ENCODE data around the gene PPM1J. TPM values are rescaled to one million over a fixed set of nuclear protein-coding genes. Genes with fewer than 3 reads are reported as not detected.
A peak's percentile ranks its signal among the peaks of the same experiment; 100 is the strongest.

The PPM1J gene
- total RNA-seq, 1 experiment from 2014 or later = 0.52 TPM

- no peaks in the 10 kb centered on the region for H3K36me3 ChIP-seq (ENCODE audit: insufficient read depth, low read length, poor library complexity, severe bottlenecking)
- H3K9me3 ChIP-seq (ENCODE audit: low read depth, low read length, poor library complexity, severe bottlenecking) = no peaks in the 10 kb centered on the region
- intact Hi-C loops (cut with micrococcal nuclease; ENCODE audit: unreplicated experiment) = loop anchor here (2.0 to 5.0 kb wide), 2 partner anchors 355 to 960 kb away; partner anchors contain the start of gene LRIG2
- ChIA-PET POLR2A (ENCODE audit: low non-redundant PET) (no interaction called here), CTCF (interaction anchor here (2.5 kb wide), 1 partner anchor 355 kb away, joined by 14 read pairs; the partner anchor contains the start of gene LRIG2)
- H3K4me3 ChIP-seq (ENCODE audit: low read depth, low read length, poor library complexity, severe bottlenecking) = no peak overlapping the region
- DNase-seq (ENCODE audit: low spot score) = no peak
- H3K27me3 ChIP-seq (replicated peaks; ENCODE audit: insufficient read depth, low read depth, low read length, poor library complexity) = peaks cover 60% of the 10 kb centered on the region
- no TSS peak for BruUV-seq (replicated peaks)
- peaks cover 19% of the 10 kb centered on the region for H3K4me1 ChIP-seq (ENCODE audit: insufficient read depth, low read length, poor library complexity, severe bottlenecking)
- no peak overlapping the region for H3K27ac ChIP-seq (ENCODE audit: low read depth, low read length, poor library complexity, severe bottlenecking)
- TF ChIP-seq CTCF (conservative IDR thresholded peaks at IDR 0.05; ENCODE audit: low read depth, low read length) (no peak), EZH2 (IDR thresholded peaks at IDR 0.05; ENCODE audit: borderline replicate concordance, low read depth, low read length, poor library complexity, severe bottlenecking) (no peak)
Measured at GRCh38 chr1:112717263-112717873, 2.2 kb upstream of the PPM1J start.

- POLR2A ChIA-PET (ENCODE audit: low non-redundant PET) = no interaction called here
Measured at GRCh38 chr1:112716133-112716720, 1.1 kb upstream of the PPM1J start.

More at GRCh38 chr1:112716133-112716720, 1.1 kb upstream of the PPM1J start:
- DNase-seq (ENCODE audit: low spot score) = peak; percentile 93
- H3K4me1 ChIP-seq (ENCODE audit: insufficient read depth, low read length, poor library complexity, severe bottlenecking) = peaks cover 19% of the 10 kb centered on the region
- peaks cover 56% of the 10 kb centered on the region for H3K27me3 ChIP-seq (replicated peaks; ENCODE audit: insufficient read depth, low read depth, low read length, poor library complexity)
- CTCF ChIA-PET = interaction anchor here (0.5 to 2.5 kb wide), 7 partner anchors 11 to 357 kb away, joined by 3 to 14 read pairs (median 4); partner anchors contain the start of gene LRIG2
- H3K36me3 ChIP-seq (ENCODE audit: insufficient read depth, low read length, poor library complexity, severe bottlenecking) = no peaks in the 10 kb centered on the region
- no peak overlapping the region for H3K27ac ChIP-seq (ENCODE audit: low read depth, low read length, poor library complexity, severe bottlenecking)
- intact Hi-C loops (cut with micrococcal nuclease; ENCODE audit: unreplicated experiment) = loop anchor here (1.0 to 5.0 kb wide), 3 partner anchors 88 to 961 kb away; partner anchors contain the start of gene LRIG2
- peak overlapping the region; percentile 52 for H3K4me3 ChIP-seq (ENCODE audit: low read depth, low read length, poor library complexity, severe bottlenecking)
- TF ChIP-seq CTCF (conservative IDR thresholded peaks at IDR 0.05; ENCODE audit: low read depth, low read length) (peak; percentile 96), EZH2 (IDR thresholded peaks at IDR 0.05; ENCODE audit: borderline replicate concordance, low read depth, low read length, poor library complexity, severe bottlenecking) (no peak)
- H3K9me3 ChIP-seq (ENCODE audit: low read depth, low read length, poor library complexity, severe bottlenecking) = no peaks in the 10 kb centered on the region
- no TSS peak for BruUV-seq (replicated peaks)
